Caco-2 (cell line): ENCODE results near the gene DNAJC13. TPM values are rescaled to one million over a fixed set of nuclear protein-coding genes. Genes with fewer than 3 reads are reported as not detected.

ENCODE experiments used
- BruUV-seq: library from RNA; stranded (reverse); fragments of 400-500 nt; replicated peaks from 2 replicates; lab custom pipeline; 2021; lab: Mats Ljungman, UMichigan
- CTCF ChIA-PET: fragments of 300-600 bp; sonication (Branson Sonifier 250); formaldehyde crosslinking; loops from one replicate; lab custom pipeline; 2022; ENCODE audit warnings: antibody characterized with exemption; lab: Charles Lee
- POLR2A ChIA-PET: fragments of 300-600 bp; sonication (Branson Sonifier 250); formaldehyde crosslinking; loops from one replicate; lab custom pipeline; 2022; ENCODE audit warnings: antibody characterized with exemption; lab: Charles Lee
- DNase-seq, 2 experiments: peaks; one replicate each; pipeline versions ENCODE4 v3.0.0 to v3.0.0-alpha.2; 2020 to 2022
- H3K27me3 ChIP-seq: replicated peaks from 2 replicates; pipeline ENCODE4 v1.6.0; 2011; ENCODE audit warnings: low read length; ENCODE audit not compliant: control insufficient read depth, insufficient read depth
- H3K36me3 ChIP-seq: 2 replicates; pipeline ENCODE4 v1.5.1; 2011; ENCODE audit warnings: low read length; ENCODE audit not compliant: control insufficient read depth, insufficient read depth
- H3K4me1 ChIP-seq: fragments of 250-450 bp; sonication (Bioruptor Pico); 2 replicates; pipeline ENCODE4 v1.5.1; 2020; ENCODE audit warnings: mild to moderate bottlenecking
- H3K4me3 ChIP-seq: 2 replicates; pipeline ENCODE4 v1.5.1; 2011; ENCODE audit warnings: low read depth, mild to moderate bottlenecking, control low read depth, low read length
- H3K9me3 ChIP-seq: fragments of 250-450 bp; sonication (Bioruptor Pico); 2 replicates; pipeline ENCODE4 v1.5.1; 2020; ENCODE audit warnings: mild to moderate bottlenecking, moderate library complexity
- H3K27ac Mint-ChIP-seq: one replicate; pipeline ENCODE4 v1.8.0; 2022; ENCODE audit warnings: mixed read lengths; ENCODE audit not compliant: unreplicated experiment
- H3K27me3 Mint-ChIP-seq: one replicate; pipeline ENCODE4 v1.8.0; 2022; ENCODE audit warnings: mixed read lengths; ENCODE audit not compliant: insufficient read depth, unreplicated experiment
- H3K36me3 Mint-ChIP-seq: one replicate; pipeline ENCODE4 v1.8.0; 2022; ENCODE audit warnings: mild to moderate bottlenecking, mixed read lengths; ENCODE audit not compliant: insufficient read depth, unreplicated experiment
- H3K4me1 Mint-ChIP-seq: one replicate; pipeline ENCODE4 v1.8.0; 2022; ENCODE audit warnings: low read depth, mixed read lengths; ENCODE audit not compliant: unreplicated experiment
- H3K4me3 Mint-ChIP-seq: one replicate; pipeline ENCODE4 v1.8.0; 2022; ENCODE audit warnings: mild to moderate bottlenecking, moderate library complexity, mixed read lengths; ENCODE audit not compliant: unreplicated experiment
- H3K9me3 Mint-ChIP-seq: one replicate; pipeline ENCODE4 v1.8.0; 2022; ENCODE audit warnings: mixed read lengths; ENCODE audit not compliant: unreplicated experiment
- CTCF ChIP-seq, 2 experiments: fragments of 200-600 bp in 1 of 2; IDR thresholded peaks; 1 replicate in 1 of 2; 2 replicates in 1 of 2; pipeline versions ENCODE4 v1.5.1 to v1.8.0; 2011 to 2022; ENCODE audit warnings: antibody characterized with exemption in 1 of 2, control low read depth in 1 of 2, inconsistent platforms in 1 of 2, low read depth in 1 of 2, low read length in 1 of 2, mild to moderate bottlenecking in 1 of 2, moderate library complexity in 1 of 2; ENCODE audit not compliant: insufficient read depth in 1 of 2, severe bottlenecking in 1 of 2, unreplicated experiment in 1 of 2
- intact Hi-C: fragments of 100-400 bp; cut with micrococcal nuclease; formaldehyde crosslinking; loops from one replicate; pipeline ENCODE4 v1.10.0; 2022; ENCODE audit not compliant: unreplicated experiment
- total RNA-seq: library from RNA; stranded (reverse); gene quantifications from 2 replicates; pipeline ENCODE4 v1.2.3, GENCODE V29; 2022

DNAJC13 gene
- total RNA-seq, 1 experiment from 2014 or later, result 42.3 TPM

DNA sequence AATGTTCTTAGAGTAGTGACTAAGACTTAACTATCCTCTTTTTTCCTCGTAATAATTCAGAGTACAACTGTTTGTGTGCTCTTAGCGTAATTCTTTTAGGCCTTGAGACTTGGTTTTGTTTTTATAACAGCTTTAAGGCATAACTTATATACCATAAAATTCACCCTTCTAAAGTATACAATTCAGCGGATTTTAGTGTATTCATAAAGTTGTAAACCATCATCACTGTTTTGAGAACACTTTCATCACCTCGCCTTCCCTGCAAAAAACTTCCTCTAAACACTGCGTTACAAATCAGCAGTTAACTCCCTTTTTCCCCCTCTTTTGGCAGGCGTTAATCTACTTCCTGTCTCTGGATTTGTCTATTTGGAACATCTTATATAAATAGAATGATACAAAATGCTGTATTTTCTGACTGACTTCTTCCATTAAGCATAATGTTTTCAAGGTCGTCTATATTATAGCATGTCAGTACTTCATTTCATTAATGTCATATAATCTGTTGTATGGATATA is 18.7 kb downstream of the DNAJC13 start:
- no peaks in the 10 kb centered on the region for H3K4me1 ChIP-seq
- H3K4me3 ChIP-seq, result no peak overlapping the region
- Mint-ChIP-seq H3K27ac (no peak overlapping the region), H3K4me3 (no peak overlapping the region), H3K27me3 (no peaks in the 10 kb centered on the region), H3K4me1 (peaks cover 5% of the 10 kb centered on the region), H3K36me3 (peaks cover 18% of the 10 kb centered on the region), H3K9me3 (no peaks in the 10 kb centered on the region)
- no peak for TF ChIP-seq CTCF (IDR thresholded peaks at IDR 0.05; ENCODE audit: insufficient read depth in 1 of 2, low read depth in 1 of 2, low read length in 1 of 2, severe bottlenecking in 1 of 2, unreplicated experiment in 1 of 2)
- intact Hi-C loops, result no loop called here
- DNase-seq, result no peak
- ChIA-PET POLR2A (interaction anchor here (0.9 kb wide), 1 partner anchor 19 kb away, joined by 3 read pairs; the partner anchor contains the start of gene DNAJC13), CTCF (no interaction called here)
- BruUV-seq, result no TSS peak
- no peaks in the 10 kb centered on the region for H3K27me3 ChIP-seq
- no peaks in the 10 kb centered on the region for H3K9me3 ChIP-seq
- no peaks in the 10 kb centered on the region for H3K36me3 ChIP-seq

DNA sequence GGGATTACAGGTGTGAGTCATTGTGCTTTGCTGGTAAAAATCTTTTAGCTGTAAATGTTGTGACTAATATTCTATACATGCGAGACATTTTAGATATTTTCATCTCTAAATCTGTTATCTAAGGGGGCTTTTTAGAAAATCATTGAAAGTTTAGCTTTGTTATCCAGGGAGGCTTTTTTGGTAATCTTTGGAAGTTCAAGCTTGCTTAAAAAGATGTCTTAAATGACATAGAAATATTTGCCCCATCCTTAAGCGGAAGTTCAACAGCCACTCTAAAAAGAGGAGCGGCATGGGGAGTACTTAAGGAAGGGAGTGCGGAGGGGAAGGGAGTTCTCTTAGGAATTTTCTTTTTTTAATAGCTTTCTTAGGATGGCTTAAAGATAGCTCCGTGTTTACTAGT is 26.1 kb downstream of the DNAJC13 start:
- Mint-ChIP-seq H3K36me3 (peaks cover 12% of the 10 kb centered on the region), H3K4me3 (no peak overlapping the region), H3K27me3 (no peaks in the 10 kb centered on the region), H3K27ac (no peak overlapping the region), H3K9me3 (no peaks in the 10 kb centered on the region), H3K4me1 (no peaks in the 10 kb centered on the region)
- intact Hi-C loops, result no loop called here
- H3K4me1 ChIP-seq, result no peaks in the 10 kb centered on the region
- H3K27me3 ChIP-seq, result no peaks in the 10 kb centered on the region
- no peak overlapping the region for H3K4me3 ChIP-seq
- H3K36me3 ChIP-seq, result no peaks in the 10 kb centered on the region; the same call in 1 of the 2 replicates
- BruUV-seq, result no TSS peak
- no peak for DNase-seq
- TF ChIP-seq CTCF (IDR thresholded peaks at IDR 0.05; ENCODE audit: insufficient read depth in 1 of 2, low read depth in 1 of 2, low read length in 1 of 2, severe bottlenecking in 1 of 2, unreplicated experiment in 1 of 2), result no peak
- POLR2A ChIA-PET, result no interaction called here
- CTCF ChIA-PET, result no interaction called here
- H3K9me3 ChIP-seq, result no peaks in the 10 kb centered on the region

DNA sequence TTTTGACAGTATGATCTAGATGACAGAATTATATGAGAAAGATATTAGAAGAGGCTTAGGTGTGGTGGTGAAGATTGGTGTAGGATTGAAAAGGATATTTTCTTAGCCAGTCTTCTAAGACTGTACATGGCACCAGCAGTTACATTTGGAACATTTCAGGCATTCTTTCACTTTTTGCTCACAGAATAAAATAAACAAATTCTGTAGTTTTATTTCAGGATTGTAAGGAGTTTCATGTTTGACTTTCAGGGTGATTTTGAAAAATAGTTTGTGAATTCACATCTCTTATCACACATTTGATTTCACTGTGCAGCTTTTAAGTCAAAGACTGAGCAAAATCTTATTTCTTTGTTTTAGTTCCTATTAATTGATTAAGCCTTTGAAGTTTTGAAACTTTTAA is 27.1 kb downstream of the DNAJC13 start:
- peaks cover 10% of the 10 kb centered on the region for H3K36me3 Mint-ChIP-seq
- H3K9me3 Mint-ChIP-seq, result no peaks in the 10 kb centered on the region
- H3K4me1 Mint-ChIP-seq, result no peaks in the 10 kb centered on the region
- TF ChIP-seq CTCF (IDR thresholded peaks at IDR 0.05; ENCODE audit: insufficient read depth in 1 of 2, low read depth in 1 of 2, low read length in 1 of 2, severe bottlenecking in 1 of 2, unreplicated experiment in 1 of 2), result no peak
- Histone ChIP-seq H3K27me3 (no peaks in the 10 kb centered on the region), H3K36me3 (no peaks in the 10 kb centered on the region; the same call in 1 of the 2 replicates), H3K4me1 (no peaks in the 10 kb centered on the region), H3K9me3 (no peaks in the 10 kb centered on the region), H3K4me3 (no peak overlapping the region)
- ChIA-PET CTCF (no interaction called here), POLR2A (no interaction called here)
- H3K27me3 Mint-ChIP-seq, result no peaks in the 10 kb centered on the region
- no peak overlapping the region for H3K4me3 Mint-ChIP-seq
- no peak overlapping the region for H3K27ac Mint-ChIP-seq
- DNase-seq, result no peak
- intact Hi-C loops, result no loop called here
- BruUV-seq, result no TSS peak
